HepG2 (cell line): ENCODE data around the gene GZF1. TPM values are rescaled to one million over a fixed set of nuclear protein-coding genes. Genes with fewer than 3 reads are reported as not detected.

Source experiments
- CC2D1A ChIP-seq: sonication (generic); formaldehyde crosslinking; IDR thresholded peaks from 2 replicates; pipeline ENCODE4 v1.8.1; 2023; ENCODE audit warnings: mild to moderate bottlenecking, missing genetic modification reagents
- GATAD2A ChIP-seq: IDR thresholded peaks from 2 replicates; pipeline ENCODE4 v1.6.1; 2016
- HMGXB4 ChIP-seq, 2 experiments: sonication (generic) in 1 of 2; formaldehyde crosslinking in 1 of 2; IDR thresholded peaks; 2 replicates each; pipeline versions ENCODE4 v1.4.0 to v1.6.1; 2018 to 2020; ENCODE audit warnings: missing genetic modification reagents in 2 of 2, borderline replicate concordance in 1 of 2, low read depth in 1 of 2, mild to moderate bottlenecking in 1 of 2, missing biosample characterization in 1 of 2
- KAT7 ChIP-seq: IDR thresholded peaks from 2 replicates; pipeline ENCODE4 v1.6.1; 2018; ENCODE audit warnings: borderline replicate concordance, missing compliant biosample characterization
- ZBTB10 ChIP-seq: sonication (generic); formaldehyde crosslinking; IDR thresholded peaks from 2 replicates; pipeline ENCODE4 v1.4.0; 2020; ENCODE audit warnings: missing genetic modification reagents, borderline replicate concordance
- ZBTB39 ChIP-seq: sonication (generic); formaldehyde crosslinking; IDR thresholded peaks from 2 replicates; pipeline ENCODE4 v1.5.0; 2020; ENCODE audit warnings: missing genetic modification reagents
- ZNF552 ChIP-seq: sonication (generic); formaldehyde crosslinking; IDR thresholded peaks from 2 replicates; pipeline ENCODE4 v1.9.0; 2022; ENCODE audit warnings: missing genetic modification reagents, mild to moderate bottlenecking, borderline replicate concordance
- ZNF639 ChIP-seq: conservative IDR thresholded peaks from 2 replicates; pipeline ENCODE4 v1.6.1; 2018; ENCODE audit warnings: missing genetic modification reagents
- ZNF740 ChIP-seq: sonication (generic); formaldehyde crosslinking; IDR thresholded peaks from 2 replicates; pipeline ENCODE4 v1.4.0; 2020; ENCODE audit warnings: missing genetic modification reagents
- ZNF749 ChIP-seq: sonication (generic); formaldehyde crosslinking; IDR thresholded peaks from 2 replicates; pipeline ENCODE4 v1.8.0; 2022; ENCODE audit warnings: mild to moderate bottlenecking, missing genetic modification reagents, moderate library complexity, borderline replicate concordance
- ZSCAN9 ChIP-seq: IDR thresholded peaks from 2 replicates; pipeline ENCODE4 v1.6.1; 2016; ENCODE audit warnings: borderline replicate concordance
- polyA plus RNA-seq, 8 experiments: library from polyadenylated mRNA; depleted of rRNA in 3 of 8; stranded (reverse) in 7 of 8; unstranded in 1 of 8; fragments of >200 nt; fragmentation: Illumina TruSeq in 4 of 8; extraction: Trizol in 4 of 8; gene quantifications; 2 replicates each; pipeline versions ENCODE4 v1.2.1 to v1.2.3, GENCODE V29; 2011 to 2016; ENCODE audit warnings: low read depth in 4 of 8, missing spikeins in 1 of 8, mixed read lengths in 1 of 8; ENCODE audit not compliant: insufficient read depth in 1 of 8
- total RNA-seq, 5 experiments: library from RNA; depleted of rRNA; stranded (reverse); fragments of >200 nt; fragmentation: Illumina TruSeq; extraction: Trizol; gene quantifications; 2 replicates each; pipeline ENCODE4 v1.2.3, GENCODE V29; 2016; ENCODE audit warnings: low read depth in 1 of 5
- TF ChIP-seq, protein P1 (sequence below): sonication (generic); formaldehyde crosslinking; IDR thresholded peaks from 2 replicates; pipeline ENCODE4 v1.4.0; 2020; ENCODE audit warnings: missing genetic modification reagents

The GZF1 gene
- total and polyA plus RNA-seq, 2 of the 13 experiments (the other 11 are each of a cell fraction or from before 2014, with no cell fraction given): 16.9 to 26.0 TPM

DNA sequence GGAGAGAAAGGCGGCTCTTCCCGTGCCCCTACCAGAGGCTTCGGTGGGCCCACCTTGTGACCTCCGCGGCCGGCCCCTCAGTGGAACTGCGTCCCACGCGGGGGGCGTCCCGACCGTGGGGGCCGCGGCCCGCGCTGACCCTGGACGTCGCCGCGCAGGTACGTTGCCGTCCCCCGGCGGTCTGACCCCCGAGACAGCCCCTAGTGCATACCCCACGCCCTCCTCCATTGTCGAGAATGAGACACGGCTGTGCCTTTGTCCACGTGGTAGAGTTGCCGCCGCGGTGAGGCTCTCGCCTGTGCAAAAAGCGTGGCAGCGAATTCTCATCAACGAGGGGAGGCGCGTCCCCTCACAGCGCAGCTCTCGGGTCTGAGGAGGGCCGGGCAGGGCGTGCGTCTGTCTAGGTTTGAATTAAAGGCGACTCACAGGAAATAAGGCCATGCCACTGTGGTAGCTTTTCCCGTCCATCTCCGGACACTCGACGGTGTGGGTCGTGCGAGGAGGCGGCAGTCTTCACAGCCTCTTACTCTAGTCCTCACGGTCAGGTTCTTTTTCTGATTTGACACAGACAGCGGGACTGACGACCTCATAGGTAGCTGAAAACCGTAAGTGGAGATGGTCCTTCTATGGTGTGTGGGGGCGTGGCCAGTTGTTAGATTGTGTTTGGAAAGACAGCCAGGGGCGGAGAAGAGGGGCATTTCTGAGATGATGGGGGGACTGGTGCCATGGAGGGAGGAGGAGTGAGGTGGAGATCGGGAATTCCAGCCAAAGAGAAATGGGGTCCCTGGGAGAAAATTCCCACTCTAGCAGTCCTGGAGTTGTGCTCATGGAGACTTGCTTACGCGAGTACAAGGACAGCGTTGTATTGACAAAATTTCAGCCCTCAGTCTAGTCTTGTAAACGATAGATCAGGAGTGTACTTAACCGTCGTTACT lies 10.8 kb upstream of the GZF1 start (continued):
- TF ChIP-seq, protein P1, sequence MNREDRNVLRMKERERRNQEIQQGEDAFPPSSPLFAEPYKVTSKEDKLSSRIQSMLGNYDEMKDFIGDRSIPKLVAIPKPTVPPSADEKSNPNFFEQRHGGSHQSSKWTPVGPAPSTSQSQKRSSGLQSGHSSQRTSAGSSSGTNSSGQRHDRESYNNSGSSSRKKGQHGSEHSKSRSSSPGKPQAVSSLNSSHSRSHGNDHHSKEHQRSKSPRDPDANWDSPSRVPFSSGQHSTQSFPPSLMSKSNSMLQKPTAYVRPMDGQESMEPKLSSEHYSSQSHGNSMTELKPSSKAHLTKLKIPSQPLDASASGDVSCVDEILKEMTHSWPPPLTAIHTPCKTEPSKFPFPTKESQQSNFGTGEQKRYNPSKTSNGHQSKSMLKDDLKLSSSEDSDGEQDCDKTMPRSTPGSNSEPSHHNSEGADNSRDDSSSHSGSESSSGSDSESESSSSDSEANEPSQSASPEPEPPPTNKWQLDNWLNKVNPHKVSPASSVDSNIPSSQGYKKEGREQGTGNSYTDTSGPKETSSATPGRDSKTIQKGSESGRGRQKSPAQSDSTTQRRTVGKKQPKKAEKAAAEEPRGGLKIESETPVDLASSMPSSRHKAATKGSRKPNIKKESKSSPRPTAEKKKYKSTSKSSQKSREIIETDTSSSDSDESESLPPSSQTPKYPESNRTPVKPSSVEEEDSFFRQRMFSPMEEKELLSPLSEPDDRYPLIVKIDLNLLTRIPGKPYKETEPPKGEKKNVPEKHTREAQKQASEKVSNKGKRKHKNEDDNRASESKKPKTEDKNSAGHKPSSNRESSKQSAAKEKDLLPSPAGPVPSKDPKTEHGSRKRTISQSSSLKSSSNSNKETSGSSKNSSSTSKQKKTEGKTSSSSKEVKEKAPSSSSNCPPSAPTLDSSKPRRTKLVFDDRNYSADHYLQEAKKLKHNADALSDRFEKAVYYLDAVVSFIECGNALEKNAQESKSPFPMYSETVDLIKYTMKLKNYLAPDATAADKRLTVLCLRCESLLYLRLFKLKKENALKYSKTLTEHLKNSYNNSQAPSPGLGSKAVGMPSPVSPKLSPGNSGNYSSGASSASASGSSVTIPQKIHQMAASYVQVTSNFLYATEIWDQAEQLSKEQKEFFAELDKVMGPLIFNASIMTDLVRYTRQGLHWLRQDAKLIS (CRISPR knock-in tag): peak; percentile 64; the same call in 1 of the 2 replicates
- TF ChIP-seq ZNF740 (CRISPR knock-in tag) (0 out of 2 replicates have a peak, but pooled peaks have one; percentile 16), ZBTB10 (peak; percentile 71; the same call in 1 of the 2 replicates), ZSCAN9 (CRISPR knock-in tag) (no peak), KAT7 (CRISPR knock-in tag) (peak; percentile 78; the same call in 1 of the 2 replicates), HMGXB4 (CRISPR knock-in tag; IDR thresholded peaks at IDR 0.05; ENCODE audit: borderline replicate concordance in 1 of 2, low read depth in 1 of 2) (peak in 1 of 2 experiments; percentile 14; a peak in 2 of 4 replicates), ZNF749 (no peak), ZNF552 (CRISPR knock-in tag) (peak; percentile 37; the same call in 1 of the 2 replicates), CC2D1A (CRISPR knock-in tag) (0 out of 2 replicates have a peak, but pooled peaks have one; percentile 49), ZNF639 (CRISPR knock-in tag) (0 out of 2 replicates have a peak, but pooled peaks have one; percentile 50), ZBTB39 (no peak), GATAD2A (peak; percentile 31; the same call in 1 of the 2 replicates)
